GM19324 (cell line): ENCODE measurements around the gene HPD.

ENCODE experiments used
- ATAC-seq: cut with Tn5 transposase; IDR thresholded peaks from one replicate; pipeline ENCODE4 v1.9.1; 2021; ENCODE audit warnings: mild to moderate bottlenecking, moderate library complexity; ENCODE audit not compliant: unreplicated experiment, low FRiP score

HPD gene

GRCh38 chr12:121812320-121812871 is 46.3 kb downstream of the HPD start:
- no peak for ATAC-seq

- ATAC-seq, result no peak
These were observed 47.0 kb downstream of the HPD start for GRCh38 chr12:121811434-121812319.

- ATAC-seq, result no peak
These were observed 47.7 kb downstream of the HPD start for GRCh38 chr12:121810833-121811433.

GRCh38 chr12:121810234-121810817 is 48.3 kb downstream of the HPD start:
- no peak for ATAC-seq

GRCh38 chr12:121809712-121810116 is 48.9 kb downstream of the HPD start:
- no peak for ATAC-seq

- ATAC-seq, result no peak
These were observed 50.0 kb downstream of the HPD start for GRCh38 chr12:121808623-121809022.

- ATAC-seq, result no peak
These were observed 50.9 kb downstream of the HPD start for GRCh38 chr12:121807642-121808347.

GRCh38 chr12:121806546-121807423 is 51.9 kb downstream of the HPD start:
- no peak for ATAC-seq

- ATAC-seq, result no peak
These were observed 52.6 kb downstream of the HPD start for GRCh38 chr12:121806009-121806545.

- no peak for ATAC-seq
These were observed 53.3 kb downstream of the HPD start for GRCh38 chr12:121805171-121806008.

- no peak for ATAC-seq
These were observed 54.1 kb downstream of the HPD start for GRCh38 chr12:121804417-121805111.

GRCh38 chr12:121803861-121804416 is 54.7 kb downstream of the HPD start, which contains the start of gene SETD1B:
SETD1B (plus strand) TSS chr12:121804009; CDS start chr12:121804738, 729 bp downstream.
- ATAC-seq, result no peak

GRCh38 chr12:121802843-121803698 is 55.6 kb downstream of the HPD start:
- peak; percentile 36 for ATAC-seq

- ATAC-seq, result no peak
These were observed 56.2 kb downstream of the HPD start for GRCh38 chr12:121802485-121802842.

- ATAC-seq, result no peak
These were observed 56.8 kb downstream of the HPD start for GRCh38 chr12:121801595-121802484.
